Kidney (tissue), 14 donors: ENCODE results near the gene PPIF. TPM values are rescaled to one million over a fixed set of nuclear protein-coding genes. Genes with fewer than 3 reads are reported as not detected.
A peak's percentile ranks its signal among the peaks of the same experiment; 100 is the strongest.

ENCODE experiments used
- DNase-seq, 5 donors: peaks; one replicate each; pipeline ENCODE4 v3.0.0-alpha.2; 2013 to 2020
- FAIRE-seq: peaks from 2 replicates; lab custom pipeline; 2012; peaks lifted over from hg19 to GRCh38; lab: Jason Lieb, UNC
- H3K27ac ChIP-seq, 2 donors: one replicate each; pipeline ENCODE4 v1.7.0; 2013; ENCODE audit warnings: low read depth in 2 of 2, low read length in 2 of 2, inconsistent platforms in 1 of 2
- H3K27me3 ChIP-seq: one replicate; pipeline ENCODE4 v1.7.1; 2013; ENCODE audit warnings: low read length, inconsistent platforms; ENCODE audit not compliant: control insufficient read depth, insufficient read depth
- H3K36me3 ChIP-seq, 3 donors: one replicate each; pipeline versions ENCODE4 v1.7.0 to v1.7.1; 2013; ENCODE audit warnings: low read length in 3 of 3, control low read depth in 1 of 3, inconsistent platforms in 1 of 3; ENCODE audit not compliant: insufficient read depth in 3 of 3, control insufficient read depth in 2 of 3
- H3K4me1 ChIP-seq, 3 donors: one replicate each; pipeline versions ENCODE4 v1.7.0 to v1.7.1; 2013; ENCODE audit warnings: low read length in 3 of 3, inconsistent platforms in 1 of 3, low read depth in 1 of 3; ENCODE audit not compliant: control insufficient read depth in 2 of 3, insufficient read depth in 2 of 3
- H3K4me3 ChIP-seq, 3 donors: one replicate each; pipeline versions ENCODE4 v1.7.0 to v1.8.1; 2013; ENCODE audit warnings: low read length in 3 of 3, control low read depth in 1 of 3, inconsistent platforms in 1 of 3
- H3K9ac ChIP-seq, 3 donors: one replicate each; pipeline versions ENCODE4 v1.7.0 to v1.7.1; 2013; ENCODE audit warnings: low read length in 3 of 3, control low read depth in 1 of 3, inconsistent platforms in 1 of 3
- H3K9me3 ChIP-seq, 3 donors: one replicate each; pipeline versions ENCODE4 v1.7.0 to v1.7.1; 2013; ENCODE audit warnings: low read length in 3 of 3, control low read depth in 1 of 3, inconsistent platforms in 1 of 3; ENCODE audit not compliant: control insufficient read depth in 2 of 3, insufficient read depth in 1 of 3
- CTCF ChIP-seq: IDR thresholded peaks from 3 replicates; pipeline ENCODE4 v1.5.1; 2012; ENCODE audit warnings: mild to moderate bottlenecking, moderate library complexity, borderline replicate concordance; ENCODE audit not compliant: insufficient read depth; ENCODE audit errors: extremely low read depth
- intact Hi-C: fragments of 100-400 bp; cut with DNase I; formaldehyde crosslinking; loops from one replicate; pipeline ENCODE4 v1.11.1; 2022
- polyA plus RNA-seq: library from polyadenylated mRNA; stranded (reverse); fragments of 350-450 nt; fragmentation: Illumina TruSeq; extraction: RNeasy Lipid Tissue Mini Kit (QIAGEN cat#74804); gene quantifications from one replicate; pipeline ENCODE4 v1.2.3, GENCODE V29; 2014; ENCODE audit warnings: low read depth, low replicate concordance; ENCODE audit not compliant: insufficient read depth
- total RNA-seq: library from RNA; stranded (reverse); fragmentation: NEBNext Ultra II Directional; extraction: Animal tissue kit (Norgen Biotek cat#: 25700); gene quantifications from one replicate; pipeline ENCODE4 v1.2.1, GENCODE V29; 2021
- donor health status: control.
- donor health status: control.
- donor health status: control.
- donor health status: control.
- donor health status: control.
- donor health status: DM: yes; HTN: yes; CAD: no.
- donor health status: Normal renal cell carcinoma (clear cell type).

The PPIF gene
- total and polyA plus RNA-seq, 2 donors from 2014 or later, result 36.7 to 120 TPM

- DNase-seq, result no peak
- Histone ChIP-seq H3K9ac (no peak overlapping the region), H3K9me3 (no peaks in the 10 kb centered on the region), H3K27me3 (no peaks in the 10 kb centered on the region), H3K27ac (no peak overlapping the region), H3K36me3 (no peaks in the 10 kb centered on the region), H3K4me3 (no peak overlapping the region), H3K4me1 (peaks cover 0 to 14% (median 0%) of the 10 kb centered on the region in 3 donors)
- TF ChIP-seq CTCF, result no peak
- FAIRE-seq, result no peak
- intact Hi-C loops, result loop anchor here (5.0 to 10.0 kb wide), 2 partner anchors 84 to 116 kb away; no protein-coding TSS in a partner anchor
Observed at GRCh38 chr10:79378383-79378646, 31.0 kb downstream of the PPIF start.

GRCh38 chr10:79378647-79379511 lies 31.6 kb downstream of the PPIF start:
- no peak overlapping the region for H3K9ac ChIP-seq

GRCh38 chr10:79379512-79380124 lies 32.3 kb downstream of the PPIF start:
- Histone ChIP-seq H3K27me3 (no peaks in the 10 kb centered on the region), H3K4me3 (no peak overlapping the region), H3K36me3 (no peaks in the 10 kb centered on the region), H3K4me1 (peaks cover 0 to 14% (median 0%) of the 10 kb centered on the region in 3 donors), H3K27ac (peak overlapping the region in 1 of 2 donors; percentile 51), H3K9ac (no peak overlapping the region), H3K9me3 (no peaks in the 10 kb centered on the region)
- FAIRE-seq, result no peak
- peak in 2 of 5 donors; percentile 47 to 79 for DNase-seq
- intact Hi-C loops, result loop anchor here (5.0 to 10.0 kb wide), 2 partner anchors 83 to 115 kb away; no protein-coding TSS in a partner anchor
- TF ChIP-seq CTCF, result no peak

More at GRCh38 chr10:79378647-79379511, 31.6 kb downstream of the PPIF start:
- FAIRE-seq (no peak), DNase-seq (peak in 1 of 5 donors; percentile 33)
- H3K27me3 ChIP-seq, result no peaks in the 10 kb centered on the region
- H3K9me3 ChIP-seq, result no peaks in the 10 kb centered on the region
- peaks cover 0 to 14% (median 0%) of the 10 kb centered on the region in 3 donors for H3K4me1 ChIP-seq
- no peak overlapping the region for H3K27ac ChIP-seq
- no peaks in the 10 kb centered on the region for H3K36me3 ChIP-seq
- intact Hi-C loops, result loop anchor here (5.0 to 10.0 kb wide), 2 partner anchors 83 to 116 kb away; no protein-coding TSS in a partner anchor
- H3K4me3 ChIP-seq, result no peak overlapping the region
- no peak for TF ChIP-seq CTCF
